ENCODE measurements around the gene KAT5.
"Not testable (repeated sequence)": the region's sequence is repeated elsewhere in the genome, so short reads cannot be mapped to it uniquely, and the experiment has no call there.

The KAT5 gene

DNA sequence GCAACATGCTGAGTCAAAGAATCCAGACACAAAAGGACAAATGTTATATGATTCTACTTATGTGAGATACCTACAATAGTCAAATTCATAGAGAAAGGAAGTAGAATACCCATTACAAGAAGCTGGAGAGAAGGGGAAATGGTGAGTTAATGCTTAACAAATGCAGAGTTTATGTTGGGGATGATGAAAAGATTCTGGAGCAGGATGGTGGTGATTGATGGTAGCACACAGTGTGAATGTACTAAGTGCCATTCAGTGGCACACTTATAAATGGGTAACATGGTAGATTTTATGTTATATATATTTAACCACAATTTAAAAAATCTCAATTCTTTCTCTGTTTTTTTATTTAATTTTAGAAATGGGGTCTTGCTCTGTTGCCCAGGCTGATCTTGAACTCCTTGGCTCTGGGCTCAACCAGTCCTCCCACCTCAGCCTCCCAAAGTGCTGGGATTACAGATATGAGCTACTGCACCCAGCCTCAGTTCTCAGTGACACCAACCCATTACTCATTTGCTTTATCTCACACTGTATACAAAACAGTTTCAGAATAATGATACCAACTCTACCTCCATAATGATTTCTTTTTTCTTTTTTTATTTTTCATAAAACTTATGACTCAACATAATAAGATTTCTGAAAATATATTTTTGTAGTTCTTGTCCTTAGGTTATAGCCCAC, 39.7 kb upstream of the KAT5 start:
- peaks cover 8% of the 10 kb centered on the region for H3K4me1 ChIP-seq (ENCODE audit: low read length)

GRCh38 chr11:65672982-65673381, 39.1 kb upstream of the KAT5 start:
- Histone ChIP-seq H3K36me3 (replicated peaks; ENCODE audit: low read depth, low read length) (no peaks in the 10 kb centered on the region), H3K27me3 (ENCODE audit: low read depth, low read length) (no peaks in the 10 kb centered on the region), H3K4me2 (ENCODE audit: low read length) (no peak overlapping the region), H4K20me1 (ENCODE audit: insufficient read depth, low read length) (no peaks in the 10 kb centered on the region), H3K4me1 (ENCODE audit: low read length) (peaks cover 8% of the 10 kb centered on the region), H3K79me2 (ENCODE audit: low read length) (no peaks in the 10 kb centered on the region), H3K9me3 (ENCODE audit: insufficient read depth, low read length) (no peaks in the 10 kb centered on the region), H3K27ac (ENCODE audit: low read length) (no peak overlapping the region), H3K9ac (ENCODE audit: low read length) (no peak overlapping the region), H3K4me3 (ENCODE audit: low read length) (no peak overlapping the region), H2AFZ (ENCODE audit: low read depth, low read length) (no peak overlapping the region)
- TF ChIP-seq, protein P1, sequence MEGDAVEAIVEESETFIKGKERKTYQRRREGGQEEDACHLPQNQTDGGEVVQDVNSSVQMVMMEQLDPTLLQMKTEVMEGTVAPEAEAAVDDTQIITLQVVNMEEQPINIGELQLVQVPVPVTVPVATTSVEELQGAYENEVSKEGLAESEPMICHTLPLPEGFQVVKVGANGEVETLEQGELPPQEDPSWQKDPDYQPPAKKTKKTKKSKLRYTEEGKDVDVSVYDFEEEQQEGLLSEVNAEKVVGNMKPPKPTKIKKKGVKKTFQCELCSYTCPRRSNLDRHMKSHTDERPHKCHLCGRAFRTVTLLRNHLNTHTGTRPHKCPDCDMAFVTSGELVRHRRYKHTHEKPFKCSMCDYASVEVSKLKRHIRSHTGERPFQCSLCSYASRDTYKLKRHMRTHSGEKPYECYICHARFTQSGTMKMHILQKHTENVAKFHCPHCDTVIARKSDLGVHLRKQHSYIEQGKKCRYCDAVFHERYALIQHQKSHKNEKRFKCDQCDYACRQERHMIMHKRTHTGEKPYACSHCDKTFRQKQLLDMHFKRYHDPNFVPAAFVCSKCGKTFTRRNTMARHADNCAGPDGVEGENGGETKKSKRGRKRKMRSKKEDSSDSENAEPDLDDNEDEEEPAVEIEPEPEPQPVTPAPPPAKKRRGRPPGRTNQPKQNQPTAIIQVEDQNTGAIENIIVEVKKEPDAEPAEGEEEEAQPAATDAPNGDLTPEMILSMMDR (IDR thresholded peaks at IDR 0.05; ENCODE audit: low read depth, low read length) = no peak
- no peak for TF ChIP-seq EZH2phosphoT487 (IDR thresholded peaks at IDR 0.05; ENCODE audit: low read depth)

More for the DNA sequence above, 39.7 kb upstream of the KAT5 start:
- H3K9me3 ChIP-seq (ENCODE audit: insufficient read depth, low read length) = no peaks in the 10 kb centered on the region
- no peak overlapping the region for H3K4me3 ChIP-seq (ENCODE audit: low read length)
- H2AFZ ChIP-seq (ENCODE audit: low read depth, low read length) = no peak overlapping the region
- H3K27ac ChIP-seq (ENCODE audit: low read length) = no peak overlapping the region
- H4K20me1 ChIP-seq (ENCODE audit: insufficient read depth, low read length) = no peaks in the 10 kb centered on the region
- H3K36me3 ChIP-seq (replicated peaks; ENCODE audit: low read depth, low read length) = no peaks in the 10 kb centered on the region
- no peak for TF ChIP-seq EZH2phosphoT487 (IDR thresholded peaks at IDR 0.05; ENCODE audit: low read depth)
- TF ChIP-seq, protein P1 (IDR thresholded peaks at IDR 0.05; ENCODE audit: low read depth, low read length) = no peak
- H3K27me3 ChIP-seq (ENCODE audit: low read depth, low read length) = no peaks in the 10 kb centered on the region
- no peak overlapping the region for H3K9ac ChIP-seq (ENCODE audit: low read length)
- no peaks in the 10 kb centered on the region for H3K79me2 ChIP-seq (ENCODE audit: low read length)
- H3K4me2 ChIP-seq (ENCODE audit: low read length) = no peak overlapping the region

- no peaks in the 10 kb centered on the region for H3K36me3 ChIP-seq (replicated peaks; ENCODE audit: low read depth, low read length)
- no peak overlapping the region for H3K4me2 ChIP-seq (ENCODE audit: low read length)
- no peaks in the 10 kb centered on the region for H4K20me1 ChIP-seq (ENCODE audit: insufficient read depth, low read length)
- H3K9ac ChIP-seq (ENCODE audit: low read length) = no peak overlapping the region
- TF ChIP-seq EZH2phosphoT487 (IDR thresholded peaks at IDR 0.05; ENCODE audit: low read depth) = no peak
- TF ChIP-seq, protein P1 (IDR thresholded peaks at IDR 0.05; ENCODE audit: low read depth, low read length) = no peak
- no peak overlapping the region for H3K4me3 ChIP-seq (ENCODE audit: low read length)
- H3K27ac ChIP-seq (ENCODE audit: low read length) = no peak overlapping the region
- peaks cover 7% of the 10 kb centered on the region; the same call in 1 of the 2 replicates for H3K27me3 ChIP-seq (ENCODE audit: low read depth, low read length)
- no peaks in the 10 kb centered on the region for H3K4me1 ChIP-seq (ENCODE audit: low read length)
- no peaks in the 10 kb centered on the region for H3K9me3 ChIP-seq (ENCODE audit: insufficient read depth, low read length)
- H3K79me2 ChIP-seq (ENCODE audit: low read length) = no peaks in the 10 kb centered on the region
- no peak overlapping the region for H2AFZ ChIP-seq (ENCODE audit: low read depth, low read length)
These were observed 31.8 kb upstream of the KAT5 start for GRCh38 chr11:65680192-65680743.

GRCh38 chr11:65683480-65683879, 28.6 kb upstream of the KAT5 start:
- H3K27ac ChIP-seq (ENCODE audit: low read length); H3K27me3 ChIP-seq (ENCODE audit: low read depth, low read length); H3K36me3 ChIP-seq (replicated peaks; ENCODE audit: low read depth, low read length); H2AFZ ChIP-seq (ENCODE audit: low read depth, low read length); H3K79me2 ChIP-seq (ENCODE audit: low read length); H3K9ac ChIP-seq (ENCODE audit: low read length); H3K4me2 ChIP-seq (ENCODE audit: low read length); H4K20me1 ChIP-seq (ENCODE audit: insufficient read depth, low read length); H3K4me3 ChIP-seq (ENCODE audit: low read length); H3K9me3 ChIP-seq (ENCODE audit: insufficient read depth, low read length); H3K4me1 ChIP-seq (ENCODE audit: low read length): not testable (repeated sequence)
